IMR-90 (cell line): Measurements from ENCODE around the gene TMOD4. TPM values are rescaled to one million over a fixed set of nuclear protein-coding genes. Genes with fewer than 3 reads are reported as not detected.

Source experiments
- ATAC-seq: fragments of 200-7000 bp; cut with Tn5 transposase; 2 replicates; pipeline ENCODE4 v1.9.1; 2020; ENCODE audit warnings: low read depth, mild to moderate bottlenecking, moderate library complexity
- BruUV-seq: library from RNA; stranded (reverse); fragments of 400-500 nt; replicated peaks from 2 replicates; lab custom pipeline; 2021; lab: Mats Ljungman, UMichigan
- CTCF ChIA-PET: fragments of 300-600 bp; formaldehyde crosslinking; extraction: SDS; loops from one replicate; lab custom pipeline; 2021; ENCODE audit warnings: antibody characterized with exemption; lab: Yijun Ruan, JAX
- POLR2A ChIA-PET: fragments of 300-600 bp; sonication (Branson Sonifier 250); formaldehyde crosslinking; loops from one replicate; lab custom pipeline; 2022; ENCODE audit warnings: antibody characterized with exemption; ENCODE audit not compliant: unreplicated experiment; lab: Charles Lee
- DNase-seq: peaks from one replicate; pipeline ENCODE4 v3.0.0; 2013
- H2AFZ ChIP-seq: replicated peaks from 2 replicates; pipeline ENCODE3; 2013; ENCODE audit warnings: low read length, mild to moderate bottlenecking; ENCODE audit not compliant: poor library complexity
- H2AK5ac ChIP-seq: 2 replicates; pipeline ENCODE4 v1.6.1; 2013; ENCODE audit warnings: low read depth, low read length, inconsistent platforms
- H2AK9ac ChIP-seq: replicated peaks from 2 replicates; pipeline ENCODE3; 2013; ENCODE audit warnings: mild to moderate bottlenecking, low read depth, low read length, moderate library complexity; ENCODE audit not compliant: poor library complexity
- H2BK120ac ChIP-seq: 2 replicates; pipeline ENCODE4 v1.6.1; 2013; ENCODE audit warnings: low read depth, low read length, inconsistent platforms
- H2BK15ac ChIP-seq: 3 replicates; pipeline ENCODE4 v1.6.1; 2013; ENCODE audit warnings: low read depth, low read length, inconsistent platforms
- H2BK20ac ChIP-seq: 2 replicates; pipeline ENCODE4 v1.6.1; 2013; ENCODE audit warnings: low read depth, mild to moderate bottlenecking, inconsistent platforms, low read length, moderate library complexity
- H2BK5ac ChIP-seq: 2 replicates; pipeline ENCODE4 v1.6.1; 2013; ENCODE audit warnings: mild to moderate bottlenecking, low read depth, low read length, inconsistent platforms; ENCODE audit not compliant: poor library complexity, severe bottlenecking
- H3K14ac ChIP-seq: replicated peaks from 2 replicates; pipeline ENCODE4 v1.6.1; 2013; ENCODE audit warnings: low read depth, low read length, inconsistent platforms
- H3K18ac ChIP-seq: 2 replicates; pipeline ENCODE4 v1.6.1; 2013; ENCODE audit warnings: low read depth, low read length, control low read depth
- H3K23ac ChIP-seq: 2 replicates; pipeline ENCODE4 v1.6.1; 2013; ENCODE audit warnings: low read depth, low read length, inconsistent platforms
- H3K27ac ChIP-seq: 2 replicates; pipeline ENCODE4 v1.5.1; 2013; ENCODE audit warnings: mild to moderate bottlenecking, control low read depth, low read length; ENCODE audit not compliant: insufficient read depth
- H3K27me3 ChIP-seq: 2 replicates; pipeline ENCODE4 v1.6.1; 2013; ENCODE audit warnings: low read length; ENCODE audit not compliant: control insufficient read depth, insufficient read depth
- H3K36me3 ChIP-seq: 2 replicates; pipeline ENCODE4 v1.6.1; 2013; ENCODE audit warnings: low read length, mixed read lengths; ENCODE audit not compliant: control insufficient read depth, insufficient read depth
- H3K4ac ChIP-seq: 2 replicates; pipeline ENCODE4 v1.6.1; 2013; ENCODE audit warnings: low read depth, low read length, inconsistent platforms
- H3K4me1 ChIP-seq: 2 replicates; pipeline ENCODE4 v1.6.1; 2013; ENCODE audit warnings: low read length, mixed read lengths; ENCODE audit not compliant: control insufficient read depth, insufficient read depth
- H3K4me2 ChIP-seq: 2 replicates; pipeline ENCODE4 v1.6.1; 2013; ENCODE audit warnings: low read depth, mild to moderate bottlenecking, control low read depth, low read length, moderate library complexity
- H3K4me3 ChIP-seq: 2 replicates; pipeline ENCODE4 v1.5.1; 2013; ENCODE audit warnings: low read depth, mild to moderate bottlenecking, control low read depth, low read length, moderate library complexity; ENCODE audit not compliant: insufficient read depth
- H3K56ac ChIP-seq: 2 replicates; pipeline ENCODE4 v1.6.1; 2013; ENCODE audit warnings: low read length, inconsistent platforms; ENCODE audit not compliant: insufficient read depth; ENCODE audit errors: extremely low read depth
- H3K79me1 ChIP-seq, 2 experiments: 2 replicates each; pipeline ENCODE4 v1.6.1; 2013; ENCODE audit warnings: low read length in 2 of 2, inconsistent platforms in 1 of 2, low read depth in 1 of 2
- H3K9ac ChIP-seq: 2 replicates; pipeline ENCODE4 v1.6.1; 2013; ENCODE audit warnings: low read depth, low read length, control low read depth
- H3K9me1 ChIP-seq: 2 replicates; pipeline ENCODE4 v1.6.1; 2013; ENCODE audit warnings: low read length, inconsistent platforms; ENCODE audit not compliant: insufficient read depth
- H3K9me3 ChIP-seq: 2 replicates; pipeline ENCODE4 v1.6.1; 2013; ENCODE audit warnings: low read length; ENCODE audit not compliant: control insufficient read depth, insufficient read depth
- H4K20me1 ChIP-seq: 2 replicates; pipeline ENCODE4 v1.6.1; 2013; ENCODE audit warnings: low read length, inconsistent platforms; ENCODE audit not compliant: insufficient read depth
- H4K5ac ChIP-seq: 2 replicates; pipeline ENCODE4 v1.6.1; 2013; ENCODE audit warnings: mild to moderate bottlenecking, low read depth, low read length, control low read depth
- H4K8ac ChIP-seq, 2 experiments: 2 replicates each; pipeline ENCODE4 v1.6.1; 2013; ENCODE audit warnings: low read depth in 2 of 2, low read length in 2 of 2, control low read depth in 1 of 2, inconsistent platforms in 1 of 2
- H4K91ac ChIP-seq: 2 replicates; pipeline ENCODE4 v1.6.1; 2013; ENCODE audit warnings: low read depth, low read length, inconsistent platforms; ENCODE audit not compliant: insufficient read depth
- CHD1 ChIP-seq: IDR thresholded peaks from 2 replicates; pipeline ENCODE4 v1.6.1; 2012; ENCODE audit warnings: low read depth, low read length, improper control_type of control experiment
- CTCF ChIP-seq: conservative IDR thresholded peaks from 2 replicates; pipeline ENCODE4 v1.5.1; 2012; ENCODE audit warnings: mild to moderate bottlenecking, low read depth, low read length, improper control_type of control experiment
- MXI1 ChIP-seq: IDR thresholded peaks from 2 replicates; pipeline ENCODE4 v1.6.1; 2012; ENCODE audit warnings: low read depth, mild to moderate bottlenecking, low read length, moderate library complexity, borderline replicate concordance
- WGBS, 2 experiments: methylation state at CpG; one replicate each; pipeline versions ENCODE4 v1.1.5 to v1.1.7; 2013; ENCODE audit warnings: missing lambda C conversion rate in 2 of 2; ENCODE audit not compliant: insufficient read length in 1 of 2; ENCODE audit errors: extremely low coverage in 2 of 2; 5-methylcytosine and 5-hydroxymethylcytosine counted together
- dilution Hi-C: fragments of 300-500 bp; cut with HindIII; formaldehyde crosslinking; loops from one replicate; pipeline ENCODE4 v1.14.3; 2018; ENCODE audit warnings: low sequenced_read_pairs; ENCODE audit not compliant: unreplicated experiment
- in situ Hi-C: fragments of 300-500 bp; cut with MboI; formaldehyde crosslinking; loops from 3 replicates; pipeline ENCODE4 v1.14.3; 2019; ENCODE audit warnings: low sequenced_read_pairs, inconsistent platforms, mixed read lengths
- intact Hi-C: fragments of 100-400 bp; cut with micrococcal nuclease; formaldehyde crosslinking; loops from 2 replicates; pipeline ENCODE4 v1.10.0; 2022
- polyA plus RNA-seq, 3 experiments: library from polyadenylated mRNA; depleted of rRNA; stranded (reverse); fragments of >200 nt; gene quantifications; 2 replicates each; pipeline ENCODE4 v1.2.3, GENCODE V29; 2012; ENCODE audit warnings: low replicate concordance in 1 of 3
- total RNA-seq: library from RNA; depleted of rRNA; stranded (reverse); fragments of >200 nt; gene quantifications from 2 replicates; pipeline ENCODE4 v1.2.3, GENCODE V29; 2012

Gene TMOD4
- total and polyA plus RNA-seq, 2 of the 4 experiments (the other 2 are of a cell fraction) = 0.27 TPM; not detected in 1

- no peak overlapping the region for H3K4me2 ChIP-seq
- no peak overlapping the region for H3K23ac ChIP-seq
- H2AK9ac ChIP-seq = no peak overlapping the region
- no peak overlapping the region for H3K14ac ChIP-seq
- BruUV-seq = no TSS peak
- no peak overlapping the region for H2AFZ ChIP-seq
- DNase-seq = no peak
- H2AK5ac ChIP-seq = no peak overlapping the region
- H3K4ac ChIP-seq = no peak overlapping the region
- H2BK5ac ChIP-seq = no peak overlapping the region
- H3K27me3 ChIP-seq = no peaks in the 10 kb centered on the region; the same call in 1 of the 2 replicates
- no peak overlapping the region for H4K91ac ChIP-seq
- H3K18ac ChIP-seq = no peak overlapping the region
- H3K27ac ChIP-seq = no peak overlapping the region
- no peak overlapping the region for H3K56ac ChIP-seq
- CTCF ChIA-PET = no interaction called here
- ATAC-seq = no peak
- intact Hi-C loops (no loop called here), in situ Hi-C loops (no loop called here), dilution Hi-C loops (no loop called here)
- H3K9me1 ChIP-seq = no peaks in the 10 kb centered on the region; the same call in 1 of the 2 replicates
- no peak overlapping the region for H4K5ac ChIP-seq
- H4K8ac ChIP-seq = no peak overlapping the region
- no peak overlapping the region for H3K4me3 ChIP-seq
- TF ChIP-seq CTCF (no peak), CHD1 (no peak), MXI1 (no peak)
- WGBS, 2 experiments = no CpG with 5 or more reads among the region's 7 CpGs
- H3K9me3 ChIP-seq = no peaks in the 10 kb centered on the region
- no peak overlapping the region for H3K9ac ChIP-seq
- H3K79me1 ChIP-seq = no peaks in the 10 kb centered on the region
- H3K36me3 ChIP-seq = peaks cover 11% of the 10 kb centered on the region; the same call in 1 of the 2 replicates
- H2BK120ac ChIP-seq = no peak overlapping the region
- no peak overlapping the region for H2BK20ac ChIP-seq
- no peaks in the 10 kb centered on the region for H4K20me1 ChIP-seq
- no peaks in the 10 kb centered on the region for H3K4me1 ChIP-seq
- H2BK15ac ChIP-seq = no peak overlapping the region
- POLR2A ChIA-PET = no interaction called here
Measured at GRCh38 chr1:151137789-151138188, 38.0 kb downstream of the TMOD4 start.
